ENCODE measurements around the gene CC2D1A. TPM values are rescaled to one million over a fixed set of nuclear protein-coding genes. Genes with fewer than 3 reads are reported as not detected.
A peak's percentile ranks its signal among the peaks of the same experiment; 100 is the strongest.

The CC2D1A gene
- polyA plus RNA-seq, 1 of the 3 experiments (the other 2 are of a cell fraction) = 24.2 TPM

GRCh38 chr19:13960863-13961784 is 55.1 kb downstream of the CC2D1A start:
- Histone ChIP-seq H3K9ac (no peak overlapping the region), H4K20me1 (ENCODE audit: insufficient read depth) (no peaks in the 10 kb centered on the region), H3K4me3 (ENCODE audit: low read depth in 2 of 2, low read length in 1 of 2) (no peak overlapping the region), H3K4me2 (no peak overlapping the region), H3K36me3 (replicated peaks in 1 of 2; ENCODE audit: control insufficient read depth in 1 of 2, insufficient read depth in 2 of 2, low read length in 1 of 2) (peaks cover 0 to 46% of the 10 kb centered on the region in 2 experiments), H2AFZ (ENCODE audit: low read depth) (no peak overlapping the region), H3K79me2 (ENCODE audit: insufficient read depth) (peaks cover 4% of the 10 kb centered on the region; the same call in 1 of the 2 replicates), H3K27ac (ENCODE audit: low read depth in 2 of 2, low read length in 1 of 2) (no peak overlapping the region), H3K27me3 (ENCODE audit: insufficient read depth) (no peaks in the 10 kb centered on the region), H3K4me1 (ENCODE audit: control insufficient read depth in 1 of 2, insufficient read depth in 2 of 2, low read depth in 1 of 2, low read length in 1 of 2) (peaks cover 0 to 9% of the 10 kb centered on the region in 2 experiments; a peak in 1 of 4 replicates), H3F3A (replicated peaks; ENCODE audit: insufficient read depth) (peaks cover 7% of the 10 kb centered on the region), H3K9me2 (no peaks in the 10 kb centered on the region), H3K9me3 (no peaks in the 10 kb centered on the region)
- CTCF ChIA-PET = interaction anchor here (0.8 to 2.2 kb wide), 6 partner anchors 22 to 81 kb away, joined by 3 to 10 read pairs (median 6); partner anchors contain the start of genes IL27RA and PODNL1
- POLR2A ChIA-PET = interaction anchor here (0.6 to 1.5 kb wide), 4 partner anchors 8 to 96 kb away, joined by 3 to 7 read pairs (median 4); no protein-coding TSS in a partner anchor
- TF ChIP-seq EP300 (IDR thresholded peaks at IDR 0.05; ENCODE audit: borderline replicate concordance in 1 of 2, low read depth in 1 of 2, low read length in 1 of 2) (no peak), ELF1 (IDR thresholded peaks at IDR 0.05) (no peak), RXRA (IDR thresholded peaks at IDR 0.05; ENCODE audit: borderline replicate concordance, low read depth) (no peak), USF2 (IDR thresholded peaks at IDR 0.05; ENCODE audit: borderline replicate concordance, low read depth, low read length) (no peak), NRF1 (IDR thresholded peaks at IDR 0.05; ENCODE audit: low read depth, low read length) (no peak), MXI1 (IDR thresholded peaks at IDR 0.05; ENCODE audit: low read depth, low read length) (no peak), TCF12 (IDR thresholded peaks at IDR 0.05) (no peak), MEF2A (IDR thresholded peaks at IDR 0.05; ENCODE audit: borderline replicate concordance, low read depth) (no peak), EZH2phosphoT487 (IDR thresholded peaks at IDR 0.05; ENCODE audit: borderline replicate concordance, low read depth) (no peak), NFIC (IDR thresholded peaks at IDR 0.05; ENCODE audit: borderline replicate concordance) (no peak), REST (IDR thresholded peaks at IDR 0.05; ENCODE audit: low read depth, low read length) (no peak), CHD2 (IDR thresholded peaks at IDR 0.05; ENCODE audit: low read length, partially characterized antibody) (no peak), POLR2AphosphoS5 (IDR thresholded peaks at IDR 0.05; ENCODE audit: low read depth, low read length) (no peak)
- peak; percentile 36 for DNase-seq
- 92% methylated on average over 35 of the region's 39 CpGs for WGBS (ENCODE audit: low lambda C conversion rate)
